Activated naive CD4-positive, alpha-beta T cell treated with anti-CD3 and anti-CD28 coated beads for 36 hours (primary cell): ENCODE results near the gene EIF3L. TPM values are rescaled to one million over a fixed set of nuclear protein-coding genes. Genes with fewer than 3 reads are reported as not detected.

Experiments used
- microRNA-seq: library from miRNA; unstranded; fragments of <30 nt; microRNA quantifications from one replicate; pipeline ENCODE4 v1.2.0, GENCODE V29; 2022; ENCODE audit warnings: borderline microRNAs expressed, borderline replicate concordance
- total RNA-seq, 2 experiments: library from RNA; stranded (reverse); gene quantifications; one replicate each; pipeline ENCODE4 v1.2.3, GENCODE V29; 2021

EIF3L gene
- total RNA-seq, 2 experiments from 2014 or later, result 776 to 797 TPM

Small RNA genes within 50 kb of the gene (microRNA-seq; reads per million reads assigned to microRNA genes)
- gene MIR659, result not detected

Other genes starting within 250 kb of the EIF3L start
- 10 to 100 TPM; 46.1 to 49.1 TPM for gene GGA1, start 240.6 kb upstream of the EIF3L start, total RNA-seq
- gene SH3BP1, start 209.8 kb upstream of the EIF3L start, total RNA-seq, result 10 to 100 TPM; 45.9 to 51.0 TPM
- 10 to 100 TPM; 17.4 to 19.2 TPM for gene PDXP, start 190.7 kb upstream of the EIF3L start, total RNA-seq
- 10 to 100 TPM; 62.7 to 70.2 TPM for gene LGALS1, start 173.8 kb upstream of the EIF3L start, total RNA-seq
- gene NOL12, start 163.1 kb upstream of the EIF3L start, total RNA-seq, result 10 to 100 TPM; 26.7 to 30.4 TPM
- 10 to 100 TPM; 17.5 to 18.8 TPM for gene TRIOBP, start 152.4 kb upstream of the EIF3L start, total RNA-seq
- 10 to 100 TPM; 26.9 to 27.2 TPM for gene GCAT, start 41.5 kb upstream of the EIF3L start, total RNA-seq
- not detected for gene GALR3, start 26.0 kb upstream of the EIF3L start, total RNA-seq
- gene ANKRD54, start 5.1 kb upstream of the EIF3L start, total RNA-seq, result 10 to 100 TPM; 13.5 to 15.6 TPM
- gene MICALL1, start 56.9 kb downstream of the EIF3L start, total RNA-seq, result 10 to 100 TPM; 12.0 to 12.9 TPM
- gene C22orf23, start 104.2 kb downstream of the EIF3L start, total RNA-seq, result not detected
- 10 to 100 TPM; 70.1 to 70.6 TPM for gene POLR2F, start 104.3 kb downstream of the EIF3L start, total RNA-seq
- not detected for gene SOX10, start 135.1 kb downstream of the EIF3L start, total RNA-seq
- gene PICK1, start 208.0 kb downstream of the EIF3L start, total RNA-seq, result 10 to 100 TPM; 17.9 to 22.1 TPM
- gene SLC16A8, start 234.8 kb downstream of the EIF3L start, total RNA-seq, result not detected